HG03439 (cell line): Measurements from ENCODE around the gene PRPF19.

ENCODE experiments used
- ATAC-seq: cut with Tn5 transposase; IDR thresholded peaks from one replicate; pipeline ENCODE4 v1.9.1; 2021; ENCODE audit warnings: mild to moderate bottlenecking, moderate library complexity; ENCODE audit not compliant: unreplicated experiment

Gene PRPF19

GRCh38 chr11:60938500-60938899 lies 32.1 kb upstream of the PRPF19 start:
- no peak for ATAC-seq

GRCh38 chr11:60937811-60938210 lies 31.4 kb upstream of the PRPF19 start:
- no peak for ATAC-seq

GRCh38 chr11:60937144-60937527 lies 30.8 kb upstream of the PRPF19 start:
- no peak for ATAC-seq

DNA sequence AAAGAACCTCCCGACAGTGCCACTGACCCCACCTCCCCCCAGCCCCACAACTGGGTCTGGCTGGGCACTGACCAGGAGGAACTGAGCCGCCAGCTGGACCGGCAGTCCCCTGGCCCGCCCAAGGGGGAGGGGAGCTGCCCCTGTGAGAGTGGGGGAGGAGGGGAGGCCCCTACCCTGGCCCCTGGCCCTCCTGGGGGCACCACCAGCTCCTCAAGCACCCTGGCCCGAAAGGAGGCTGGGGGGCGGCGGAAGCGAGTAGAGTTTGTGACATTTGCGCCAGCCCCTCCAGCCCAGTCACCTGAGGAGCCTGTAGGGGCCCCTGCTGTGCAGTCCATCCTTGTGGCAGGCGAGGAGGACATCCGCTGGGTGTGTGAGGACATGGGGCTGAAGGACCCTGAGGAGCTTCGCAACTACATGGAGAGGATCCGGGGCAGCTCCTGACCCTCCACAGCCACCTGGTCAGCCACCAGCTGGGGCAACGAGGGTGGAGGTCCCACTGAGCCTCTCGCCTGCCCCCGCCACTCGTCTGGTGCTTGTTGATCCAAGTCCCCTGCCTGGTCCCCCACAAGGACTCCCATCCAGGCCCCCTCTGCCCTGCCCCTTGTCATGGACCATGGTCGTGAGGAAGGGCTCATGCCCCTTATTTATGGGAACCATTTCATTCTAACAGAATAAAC lies 30.2 kb upstream of the PRPF19 start:
- ATAC-seq = no peak

DNA sequence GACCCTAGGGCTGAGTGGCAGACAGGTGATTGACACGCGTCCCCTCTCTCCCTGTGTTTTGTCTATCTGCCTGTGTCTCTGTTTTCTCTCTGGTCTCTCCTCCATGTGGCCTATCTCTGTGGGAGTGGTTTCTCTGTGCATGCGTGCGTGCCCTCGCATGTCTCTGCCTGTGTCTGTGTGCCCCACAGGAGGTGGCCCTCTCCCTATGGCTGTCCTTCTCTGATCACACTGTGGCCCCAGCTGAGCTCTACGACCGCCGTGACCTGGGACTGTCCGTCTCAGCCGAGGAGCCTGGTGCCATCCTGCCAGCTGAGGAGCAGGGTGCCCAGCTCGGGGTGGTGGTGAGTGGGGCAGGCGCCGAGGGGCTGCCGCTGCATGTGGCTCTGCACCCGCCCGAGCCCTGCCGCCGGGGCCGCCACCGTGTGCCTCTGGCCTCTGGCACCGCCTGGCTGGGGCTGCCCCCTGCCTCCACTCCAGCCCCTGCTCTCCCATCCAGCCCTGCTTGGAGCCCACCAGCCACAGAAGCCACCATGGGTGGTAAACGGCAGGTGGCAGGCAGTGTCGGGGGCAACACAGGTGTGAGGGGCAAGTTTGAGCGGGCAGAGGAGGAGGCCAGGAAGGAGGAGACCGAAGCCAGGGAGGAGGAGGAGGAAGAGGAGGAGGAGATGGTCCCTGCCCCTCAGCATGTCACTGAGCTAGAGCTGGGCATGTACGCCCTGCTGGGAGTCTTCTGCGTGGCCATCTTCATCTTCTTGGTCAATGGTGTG lies 29.5 kb upstream of the PRPF19 start:
- no peak for ATAC-seq

GRCh38 chr11:60934790-60935605 lies 28.6 kb upstream of the PRPF19 start:
- no peak for ATAC-seq

DNA sequence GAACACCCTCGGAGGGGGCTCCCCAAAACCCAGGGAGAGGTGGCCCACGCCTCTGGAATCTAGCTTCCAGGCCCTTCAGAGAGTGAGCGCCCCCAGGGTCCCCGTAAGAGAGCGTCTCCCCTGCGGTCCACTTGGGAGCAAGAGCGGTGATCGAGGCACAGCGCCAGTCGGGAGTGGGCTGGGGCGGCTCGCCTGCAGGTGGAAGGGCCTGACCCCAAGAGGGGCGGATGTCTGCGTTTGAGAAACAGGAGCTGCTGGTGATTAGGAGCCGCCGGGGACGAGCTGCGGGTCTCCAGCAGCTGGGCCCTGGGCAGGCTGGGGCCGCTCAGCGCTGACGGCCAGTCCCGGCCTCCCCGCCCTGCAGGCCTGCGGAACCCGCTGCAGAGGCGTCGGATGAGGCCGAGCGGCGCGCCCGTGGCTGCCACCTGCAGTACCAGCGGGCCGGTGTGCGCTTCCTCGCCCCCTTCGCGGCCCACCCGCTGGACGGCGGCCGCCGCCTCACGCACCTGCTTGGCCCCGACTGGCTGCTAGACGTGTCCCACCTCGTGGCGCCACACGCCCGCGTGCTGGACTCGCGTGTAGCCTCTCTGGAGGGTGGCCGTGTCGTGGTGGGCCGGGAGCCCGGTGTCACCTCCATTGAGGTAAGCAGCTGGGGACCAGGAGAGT lies 27.9 kb upstream of the PRPF19 start:
- ATAC-seq = no peak

- no peak for ATAC-seq
Measured at GRCh38 chr11:60933416-60934123, 27.2 kb upstream of the PRPF19 start.

DNA sequence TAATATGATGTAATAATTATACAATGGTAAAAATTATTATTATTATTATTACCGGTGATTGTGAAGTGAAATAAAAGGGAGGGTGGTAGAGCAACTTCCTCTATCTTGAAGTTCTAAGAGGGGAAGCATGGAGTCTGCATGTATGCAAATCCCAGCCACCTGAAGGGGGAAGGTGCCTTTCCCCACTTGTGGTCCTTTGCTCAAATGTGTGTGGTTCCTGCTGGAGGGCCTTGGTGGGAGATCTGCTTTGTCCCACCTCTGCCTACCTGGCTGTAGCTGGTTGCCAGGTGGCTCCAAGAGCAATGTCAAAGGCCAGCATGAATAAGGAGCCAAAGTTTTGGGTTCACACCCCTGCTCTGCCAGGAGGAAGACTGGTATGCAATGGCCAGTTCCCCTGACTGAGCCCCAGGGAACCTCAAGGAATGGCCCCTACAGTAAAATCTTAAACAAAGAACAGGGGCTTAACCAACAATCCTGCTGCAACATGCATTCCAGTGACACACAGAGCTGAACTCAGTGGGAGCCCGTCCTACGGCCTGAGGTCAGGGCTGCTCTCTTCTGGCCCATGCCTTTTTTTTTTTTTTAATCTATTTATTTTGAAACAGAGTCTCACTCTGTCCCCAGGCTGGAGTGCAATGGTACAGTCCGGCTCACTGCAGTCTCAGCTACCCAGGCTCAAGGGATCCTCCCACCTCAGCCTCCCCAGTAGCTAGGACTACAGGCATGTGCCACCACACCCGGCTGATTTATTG lies 26.4 kb upstream of the PRPF19 start:
- ATAC-seq = no peak

DNA sequence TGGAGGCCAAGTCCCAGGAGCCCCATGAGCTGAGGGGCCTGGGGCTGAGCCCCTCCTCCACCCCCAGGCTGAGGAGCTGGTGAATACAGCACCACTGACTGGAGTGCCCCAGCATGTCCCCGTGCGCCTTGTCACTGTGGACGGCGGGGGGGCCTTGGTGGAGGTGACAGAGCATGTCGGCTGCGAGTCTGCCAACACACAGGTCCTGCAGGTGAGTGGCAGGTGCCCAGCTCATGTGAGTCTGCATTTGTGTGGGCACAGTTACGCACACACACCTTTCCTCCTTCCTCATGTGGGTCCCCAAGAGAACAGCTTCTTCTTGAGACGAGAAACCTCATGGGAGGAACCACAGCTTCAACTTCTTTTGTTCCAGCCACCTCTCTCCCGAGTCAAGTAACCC lies 25.5 kb upstream of the PRPF19 start:
- no peak for ATAC-seq

DNA sequence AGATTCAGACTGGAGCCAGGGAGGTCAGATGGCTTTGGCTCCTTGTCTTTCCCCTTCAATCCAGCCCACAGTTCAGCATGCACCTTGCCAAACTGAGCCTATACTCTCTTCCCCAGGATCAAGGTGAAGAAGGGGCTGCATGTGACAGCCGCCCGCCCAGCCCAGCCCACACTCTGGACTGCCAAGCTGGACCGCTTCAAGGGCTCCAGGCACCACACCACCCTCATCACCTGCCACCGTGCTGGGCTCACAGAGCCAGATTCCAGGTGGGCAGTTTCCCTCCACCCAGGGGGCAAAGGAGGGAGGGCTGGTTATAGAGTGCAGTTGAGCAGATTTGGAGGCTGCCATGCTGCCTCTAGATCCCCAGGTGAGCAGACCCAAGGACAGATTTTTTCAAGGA lies 24.0 kb upstream of the PRPF19 start:
- ATAC-seq = no peak

DNA sequence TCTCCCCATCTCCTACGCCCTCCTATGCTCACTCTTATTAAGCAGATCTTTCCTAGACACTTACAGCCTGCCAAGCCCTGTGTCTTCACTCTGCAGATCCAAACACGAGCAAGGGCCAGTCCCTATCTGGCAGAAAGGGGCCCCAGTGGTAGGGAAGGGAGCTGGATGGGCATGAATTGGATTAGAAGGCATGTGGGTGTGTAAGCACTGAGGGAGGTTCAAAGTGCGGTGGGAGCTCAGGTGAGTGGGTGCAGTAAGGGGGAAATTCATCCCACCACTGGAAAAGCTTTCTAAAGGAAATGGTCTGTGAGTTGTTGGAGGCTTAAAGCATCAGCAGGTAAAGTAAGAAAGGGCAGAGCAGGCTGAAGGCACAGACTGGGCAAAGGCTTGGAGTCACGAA lies 23.4 kb upstream of the PRPF19 start:
- ATAC-seq = no peak

DNA sequence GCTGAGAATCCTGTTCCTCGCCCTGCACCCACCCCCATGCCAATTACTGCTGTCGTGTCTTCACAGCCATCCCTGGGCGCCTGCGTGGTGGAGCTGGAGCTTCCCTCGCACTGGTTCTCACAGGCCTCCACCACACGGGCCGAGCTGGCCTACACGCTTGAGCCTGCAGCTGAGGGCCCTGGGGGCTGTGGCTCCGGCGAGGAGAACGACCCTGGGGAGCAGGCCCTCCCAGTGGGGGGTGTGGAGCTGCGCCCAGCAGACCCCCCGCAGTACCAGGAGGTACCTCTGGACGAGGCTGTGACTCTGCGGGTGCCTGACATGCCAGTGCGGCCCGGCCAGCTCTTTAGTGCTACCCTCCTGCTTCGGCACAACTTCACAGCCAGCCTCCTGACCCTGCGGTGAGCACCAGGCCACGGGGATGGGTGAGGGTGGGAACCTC lies 22.2 kb upstream of the PRPF19 start:
- no peak for ATAC-seq

DNA sequence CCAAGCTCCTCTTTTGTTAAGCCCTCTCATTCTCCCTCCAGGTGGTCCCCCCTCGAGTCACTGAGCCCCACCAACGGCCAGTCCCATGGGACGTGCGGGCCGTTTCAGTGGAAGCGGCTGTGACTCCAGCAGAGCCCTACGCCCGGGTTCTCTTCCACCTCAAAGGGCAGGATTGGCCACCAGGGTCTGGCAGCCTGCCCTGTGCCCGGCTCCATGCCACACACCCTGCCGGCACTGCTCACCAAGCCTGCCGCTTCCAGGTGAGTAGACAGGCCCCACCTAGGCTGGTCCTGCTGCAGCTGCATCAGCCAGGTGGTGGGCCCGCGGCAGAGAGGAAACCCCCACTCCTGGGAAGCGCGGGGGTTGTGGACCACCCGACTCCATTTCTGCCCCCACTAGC lies 21.2 kb upstream of the PRPF19 start:
- no peak for ATAC-seq

GRCh38 chr11:60927061-60927592 lies 20.7 kb upstream of the PRPF19 start:
- no peak for ATAC-seq

DNA sequence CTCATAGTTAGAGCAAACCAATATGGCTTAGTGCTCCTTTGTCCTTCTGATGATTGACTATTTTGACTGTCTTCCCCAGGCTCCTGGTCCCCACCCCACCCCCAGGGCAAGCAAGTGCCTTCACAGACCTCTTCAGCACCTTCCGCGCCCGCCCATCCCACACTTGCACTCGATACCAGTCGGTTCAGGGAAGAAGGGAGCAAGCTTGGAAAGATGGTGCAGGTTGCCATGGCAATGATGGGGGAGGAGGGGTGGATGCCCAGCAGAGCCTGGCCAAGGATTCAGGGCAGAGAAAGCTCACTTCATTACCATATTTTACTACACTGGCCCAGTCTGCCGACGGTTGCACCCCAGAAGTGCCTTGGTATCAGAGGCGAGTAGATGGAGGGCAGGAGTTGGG lies 20.1 kb upstream of the PRPF19 start:
- no peak for ATAC-seq

GRCh38 chr11:60925868-60926267 lies 19.5 kb upstream of the PRPF19 start:
- ATAC-seq = no peak

DNA sequence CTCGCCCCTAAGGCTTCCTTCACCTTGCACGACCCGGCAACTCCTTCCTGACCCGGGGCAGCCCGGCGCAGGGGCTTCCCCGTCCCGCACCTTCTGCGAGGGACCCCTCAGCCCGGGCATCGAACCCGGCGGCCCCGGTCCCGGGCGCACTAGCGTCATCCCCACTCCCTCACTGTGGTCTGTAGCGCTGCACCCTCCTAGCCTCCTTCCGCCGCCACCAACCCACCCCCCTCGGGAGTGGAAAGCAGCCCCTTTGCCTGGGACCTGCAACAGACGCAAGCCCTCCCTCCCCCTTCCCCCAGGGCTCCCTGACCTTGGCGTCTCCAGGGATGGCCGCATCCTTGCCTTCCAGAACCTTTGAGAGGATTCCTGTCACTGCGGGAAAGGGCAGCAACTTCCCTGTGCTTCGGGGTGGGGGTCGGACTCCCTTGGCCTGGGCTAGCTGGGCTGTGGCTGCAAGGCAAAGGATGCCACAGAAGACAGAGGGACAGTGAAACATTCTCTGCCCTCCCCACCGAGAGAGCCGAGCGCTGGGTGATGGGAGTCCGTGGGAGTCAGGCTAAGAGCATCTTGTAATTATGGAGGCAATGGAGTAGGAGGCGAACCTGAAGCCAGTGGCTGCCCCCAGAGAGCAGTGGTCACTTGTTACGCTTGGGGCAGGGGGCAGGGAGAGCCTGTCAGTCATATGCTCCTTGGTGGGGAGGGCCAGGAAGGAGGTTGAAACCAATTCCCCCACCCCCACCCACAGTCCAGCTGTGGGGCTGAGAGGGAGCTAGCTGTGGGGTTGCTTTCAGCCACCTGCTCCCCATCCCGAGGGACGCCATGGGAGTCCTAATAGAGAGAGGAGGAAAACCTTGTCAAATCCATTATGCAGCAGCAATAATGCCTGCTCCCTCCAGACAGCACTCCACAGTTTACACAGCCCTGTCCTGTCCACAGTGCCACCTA lies 18.8 kb upstream of the PRPF19 start:
- ATAC-seq = no peak
